Activated CD8-positive, alpha-beta memory T cell treated with anti-CD3 and anti-CD28 coated beads, Interleukin-2, amount 50 U/mL, for 1 hour (primary cell): Measurements from ENCODE around the gene DNAJC5G.
A peak's percentile ranks its signal among the peaks of the same experiment; 100 is the strongest.
"Not testable (repeated sequence)": the region's sequence is repeated elsewhere in the genome, so short reads cannot be mapped to it uniquely, and the experiment has no call there.

Experiments
- DNase-seq: peaks from one replicate; pipeline ENCODE4 v3.0.0-alpha.2; 2020; ENCODE audit errors: extremely low read depth

The DNAJC5G gene

GRCh38 chr2:27255187-27255586, 20.0 kb upstream of the DNAJC5G start:
- no peak for DNase-seq

GRCh38 chr2:27255660-27256059, 19.6 kb upstream of the DNAJC5G start:
- no peak for DNase-seq

DNA sequence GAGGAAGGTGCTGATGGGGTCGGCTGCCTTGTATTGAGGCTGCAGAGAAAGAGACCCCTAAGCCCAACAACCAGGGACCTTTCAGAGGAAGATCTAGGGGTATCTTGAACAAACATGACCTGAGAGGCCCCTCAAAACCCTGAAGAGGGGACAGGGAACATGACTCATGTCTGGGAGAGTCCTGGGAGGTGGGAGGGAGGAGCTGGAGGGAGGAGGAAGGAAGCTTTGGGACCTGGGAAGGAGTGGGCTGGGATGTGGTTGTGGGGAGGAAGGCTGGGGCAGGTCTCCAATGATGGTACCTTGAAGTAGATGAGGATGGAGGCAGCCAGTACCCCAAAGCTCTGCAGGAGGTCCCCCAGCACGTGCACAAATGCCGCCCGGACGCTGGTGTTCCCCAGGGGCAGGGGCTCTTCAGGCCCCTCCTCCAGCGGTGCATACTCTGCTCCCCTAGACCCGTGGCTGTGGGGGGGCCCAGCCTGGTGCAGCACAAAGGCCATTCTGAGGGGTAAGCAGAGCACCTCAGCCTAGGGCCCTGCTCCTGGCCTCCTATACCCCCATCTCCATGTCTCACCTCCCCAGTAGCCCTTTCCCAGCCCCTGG, 18.3 kb upstream of the DNAJC5G start:
- DNase-seq = no peak

DNA sequence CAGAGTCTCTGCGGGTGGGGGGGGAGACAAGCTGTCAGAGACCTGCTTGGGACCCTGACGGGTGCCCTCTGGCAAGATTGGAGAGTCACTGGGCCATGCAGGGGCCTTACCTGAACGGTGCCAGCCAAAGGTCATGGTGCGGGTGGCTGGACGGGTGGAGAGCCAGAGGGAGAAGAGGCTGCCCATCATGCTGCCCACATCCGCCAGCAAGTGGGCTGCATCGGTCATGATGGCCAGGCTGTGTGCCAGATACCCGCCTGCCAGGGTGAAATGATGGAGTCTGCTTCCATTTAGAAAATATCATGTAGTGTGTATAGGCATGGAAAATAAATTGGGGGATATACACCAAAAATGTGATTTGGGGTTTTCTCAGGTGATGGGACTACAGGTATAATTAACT, 17.2 kb upstream of the DNAJC5G start:
- DNase-seq = no peak

GRCh38 chr2:27261241-27261925, 13.8 kb upstream of the DNAJC5G start:
- no peak for DNase-seq

- no peak for DNase-seq
These were observed 13.3 kb upstream of the DNAJC5G start for GRCh38 chr2:27261926-27262298.

- DNase-seq = peak; percentile 40
These were observed 12.6 kb upstream of the DNAJC5G start, which contains the start of gene SLC30A3 for GRCh38 chr2:27262379-27263286. TSS of gene SLC30A3 (minus strand) at chr2:27263047. CDS start at chr2:27262906, 141 bp downstream.

DNA sequence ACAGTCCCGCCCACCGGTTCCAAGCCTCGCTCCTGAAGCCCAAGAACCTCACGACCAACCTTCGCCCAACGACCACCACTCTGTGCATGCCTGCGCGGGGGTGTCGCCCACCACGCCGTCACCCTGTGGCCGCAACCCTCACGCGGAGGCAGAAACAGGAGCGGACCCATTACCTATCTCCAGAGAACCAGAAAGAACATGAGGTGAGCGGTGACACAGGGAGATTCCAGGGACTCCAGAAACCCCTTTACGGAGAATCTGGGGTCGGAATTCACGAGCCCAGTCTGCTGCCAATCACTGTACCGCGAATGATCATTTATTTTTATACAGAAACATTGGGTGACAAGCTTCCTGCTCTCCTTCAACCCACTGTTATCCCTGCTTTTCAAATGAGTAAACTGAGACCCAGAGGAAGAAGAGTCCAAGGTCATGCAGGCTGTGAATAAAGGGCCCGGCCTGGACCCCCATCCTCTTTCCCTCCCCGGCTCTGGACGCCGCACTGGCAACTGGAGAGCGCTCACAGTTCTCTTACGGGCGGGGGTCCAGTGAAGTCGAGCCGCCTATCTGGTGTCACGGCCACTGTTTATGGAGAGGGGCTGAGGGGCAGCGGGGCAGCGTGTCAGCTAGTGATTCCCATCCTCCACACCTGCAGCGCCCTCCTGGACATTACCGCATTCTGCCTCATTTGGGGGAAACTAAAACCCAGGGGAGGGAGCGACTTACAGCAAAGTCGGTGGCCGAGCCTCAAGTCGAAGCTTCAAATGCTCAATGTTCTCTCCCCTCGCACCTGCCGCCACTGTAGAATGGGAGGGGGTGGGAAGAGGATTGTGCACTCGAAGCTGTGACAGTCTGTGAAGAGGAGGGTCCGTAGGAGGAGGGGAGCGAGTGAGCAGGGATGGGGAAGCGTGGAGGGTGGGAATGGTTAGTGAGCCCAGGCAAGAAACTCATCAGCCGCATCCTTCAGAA, 11.7 kb upstream of the DNAJC5G start:
- DNase-seq = no peak

DNA sequence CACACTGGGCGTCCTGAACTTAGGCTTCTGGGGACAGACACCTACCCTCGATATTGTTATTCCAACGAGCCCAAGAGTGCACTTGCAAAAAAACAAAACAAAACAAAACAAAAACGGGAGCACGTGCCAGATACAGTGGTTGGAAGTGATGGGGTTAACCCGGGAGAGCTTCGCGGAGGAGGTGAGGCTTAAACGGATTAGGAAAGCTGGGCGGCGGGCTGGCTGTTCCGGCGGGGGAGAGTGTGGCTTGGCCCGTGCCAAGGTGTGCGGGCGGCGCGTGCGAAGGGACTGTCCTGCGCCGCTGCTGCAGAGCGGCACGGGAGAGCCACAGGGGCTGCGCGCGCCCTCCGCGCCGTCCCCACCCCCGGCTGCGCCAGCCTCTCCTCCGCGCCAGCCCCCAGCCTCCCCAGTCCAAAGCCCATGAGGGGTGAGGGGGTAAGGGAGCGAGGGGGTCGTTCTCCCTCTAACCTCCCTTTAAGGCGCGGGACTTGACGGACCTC, 10.9 kb upstream of the DNAJC5G start:
- DNase-seq = no peak

DNA sequence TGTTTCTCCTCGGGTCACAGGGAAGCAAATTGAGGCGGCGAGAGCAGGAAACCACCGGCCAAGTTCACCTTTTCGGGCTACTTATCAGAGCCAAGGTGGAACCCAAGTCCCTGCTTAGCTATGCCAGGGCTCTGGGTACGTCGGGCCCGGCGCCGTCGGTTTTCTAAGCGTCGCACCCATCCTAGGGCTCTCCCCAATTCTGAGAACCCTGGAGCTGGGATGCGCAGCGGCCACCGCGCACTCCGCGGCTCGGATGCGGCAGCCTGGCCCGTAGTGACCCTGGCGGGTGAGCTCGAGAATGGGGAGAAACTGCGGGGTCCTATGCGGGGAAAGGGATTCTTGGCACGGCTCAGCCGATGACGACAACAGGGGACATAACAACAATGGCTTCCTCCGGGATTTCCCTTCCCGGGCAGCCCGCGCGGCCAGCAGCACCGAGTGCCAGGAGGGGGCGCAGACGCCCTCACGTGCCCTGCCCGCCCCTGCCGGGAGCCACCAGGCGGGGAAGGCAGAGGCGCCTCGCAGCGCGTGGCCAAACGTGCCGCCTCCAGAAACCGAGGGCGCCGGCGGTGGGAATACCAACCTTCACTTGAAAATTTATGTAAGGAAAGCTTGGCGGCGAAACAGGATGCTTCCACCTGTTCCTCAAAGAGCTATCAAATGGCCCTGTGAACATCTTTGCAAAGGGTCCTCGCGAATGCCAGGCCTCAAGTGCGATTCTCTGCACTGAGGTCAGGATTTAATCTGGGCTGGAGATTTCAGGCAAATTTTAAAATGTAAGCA, 10.3 kb upstream of the DNAJC5G start:
- DNase-seq = peak; percentile 21

GRCh38 chr2:27265536-27265870, 9.7 kb upstream of the DNAJC5G start:
- DNase-seq = no peak

DNA sequence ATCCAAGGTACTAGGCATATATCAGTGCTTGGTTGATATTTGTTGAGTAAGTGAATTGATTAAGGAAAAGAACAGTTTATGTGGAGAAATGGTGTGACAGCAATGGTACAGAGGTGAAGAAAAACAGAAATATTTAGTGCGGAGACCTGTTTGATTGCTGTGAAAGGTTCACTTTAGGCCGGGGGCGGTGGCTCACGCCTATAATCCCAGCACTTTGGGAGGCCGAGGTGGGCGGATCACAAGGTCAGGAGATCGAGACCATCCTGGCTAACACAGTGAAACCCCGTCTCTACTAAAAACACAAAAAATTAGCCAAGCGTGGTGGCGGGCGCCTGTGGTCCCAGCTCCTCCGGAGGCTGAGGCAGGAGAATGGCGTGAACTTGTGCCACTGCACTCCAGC, 6.9 kb upstream of the DNAJC5G start:
- not testable (repeated sequence) for DNase-seq

- DNase-seq = no peak
These were observed 5.1 kb upstream of the DNAJC5G start for GRCh38 chr2:27270131-27270530.

DNA sequence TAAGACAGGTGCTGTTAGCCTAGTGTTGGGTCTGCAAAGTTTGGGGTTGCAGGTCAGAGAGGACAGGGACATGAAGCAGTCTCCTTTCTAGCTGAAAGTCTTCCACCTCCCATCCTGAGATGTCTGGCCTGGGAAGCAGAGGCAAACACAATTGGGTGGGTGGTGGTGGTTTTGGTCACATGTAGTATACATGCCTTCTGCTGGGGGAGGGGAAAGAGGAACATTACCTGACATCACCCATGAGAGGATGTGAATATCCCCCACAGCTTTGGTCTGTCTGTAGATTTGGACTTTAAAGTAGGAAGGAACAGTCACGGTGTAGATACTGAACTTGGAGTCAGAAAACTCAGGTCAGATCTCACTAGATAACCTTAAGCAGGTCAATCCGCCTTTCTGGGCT, 4.6 kb upstream of the DNAJC5G start:
- no peak for DNase-seq

DNA sequence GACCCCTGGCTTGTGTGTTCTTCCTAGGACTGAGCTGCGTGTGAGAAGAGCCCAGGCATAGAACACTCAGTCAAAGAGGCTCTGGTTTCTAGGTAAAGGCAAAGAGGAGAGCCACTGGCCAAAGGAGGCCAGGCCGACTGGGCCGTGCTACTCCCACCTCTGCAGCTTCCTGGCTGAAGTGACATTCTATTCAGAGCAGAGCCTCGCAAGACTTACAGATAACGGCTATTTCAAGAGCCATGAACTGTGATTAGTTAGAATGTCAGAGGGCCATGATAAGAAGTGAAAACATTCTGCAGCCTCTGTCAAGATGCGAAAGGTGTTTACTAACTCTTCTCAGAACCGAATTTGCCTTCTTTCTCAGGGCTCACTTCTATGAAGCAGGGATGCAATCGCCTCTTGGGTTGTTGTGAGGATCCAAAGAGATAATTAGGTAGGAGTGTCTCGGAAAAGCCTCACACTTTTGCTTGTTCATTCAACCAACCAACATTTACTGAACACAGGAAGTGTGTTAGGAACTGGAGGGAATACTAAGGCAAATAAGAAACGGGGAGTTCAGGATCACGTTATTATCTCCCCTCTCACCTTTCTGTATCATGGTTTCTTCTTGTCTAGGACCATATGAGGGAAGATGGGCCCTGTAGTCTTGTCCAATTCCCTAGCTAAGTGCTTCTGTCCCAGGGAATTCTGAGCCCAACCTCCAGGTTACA, 3.4 kb upstream of the DNAJC5G start:
- DNase-seq = no peak

DNA sequence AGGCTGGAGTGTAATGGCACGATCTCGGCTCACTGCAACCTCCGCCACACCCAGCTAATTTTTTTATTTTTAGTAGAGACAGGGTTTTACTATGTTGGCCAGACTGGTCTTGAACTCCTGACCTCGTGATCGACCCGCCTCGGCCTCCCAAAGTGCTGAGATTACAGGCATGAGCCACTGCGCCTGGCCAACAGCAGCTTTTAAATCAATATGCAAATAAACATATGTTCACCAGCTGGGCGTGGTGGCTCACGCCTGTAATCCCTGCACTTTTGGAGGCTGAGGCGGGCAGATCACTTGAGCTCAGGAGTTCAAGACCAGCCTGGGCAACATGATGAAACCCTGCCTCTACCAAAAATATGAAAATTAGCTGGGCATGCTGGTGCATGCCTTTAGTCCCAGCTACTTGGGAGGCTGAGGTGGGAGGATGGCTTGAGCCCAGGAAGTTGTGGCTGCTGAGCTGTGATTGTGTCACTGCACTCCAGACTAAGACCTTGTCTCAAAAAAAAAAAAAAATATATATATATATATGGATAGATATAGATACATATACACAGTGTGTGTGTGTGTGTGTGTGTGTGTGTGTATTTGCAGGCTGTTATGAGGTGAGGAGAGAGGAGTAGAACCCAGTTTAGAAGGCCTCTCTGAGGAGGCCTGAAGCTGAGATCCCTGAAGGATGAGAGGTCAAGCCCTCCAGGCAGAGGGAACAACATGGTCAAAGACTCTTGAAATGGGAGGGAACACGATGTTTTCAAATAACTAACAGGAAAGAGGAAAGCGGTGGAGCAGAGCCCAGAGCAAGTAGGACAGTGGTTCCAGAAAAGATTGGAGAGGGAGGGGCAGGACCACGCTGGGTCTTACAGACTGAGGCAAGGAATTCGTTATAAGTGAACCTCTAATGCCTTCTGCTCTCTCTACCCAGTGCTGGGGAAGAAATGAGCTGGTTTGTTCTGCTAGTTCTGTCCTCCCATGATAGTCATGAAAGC, 2.4 kb upstream of the DNAJC5G start:
- not testable (repeated sequence) for DNase-seq

- no peak for DNase-seq
These were observed 2.8 kb downstream of the DNAJC5G start for GRCh38 chr2:27278010-27278409.

DNA sequence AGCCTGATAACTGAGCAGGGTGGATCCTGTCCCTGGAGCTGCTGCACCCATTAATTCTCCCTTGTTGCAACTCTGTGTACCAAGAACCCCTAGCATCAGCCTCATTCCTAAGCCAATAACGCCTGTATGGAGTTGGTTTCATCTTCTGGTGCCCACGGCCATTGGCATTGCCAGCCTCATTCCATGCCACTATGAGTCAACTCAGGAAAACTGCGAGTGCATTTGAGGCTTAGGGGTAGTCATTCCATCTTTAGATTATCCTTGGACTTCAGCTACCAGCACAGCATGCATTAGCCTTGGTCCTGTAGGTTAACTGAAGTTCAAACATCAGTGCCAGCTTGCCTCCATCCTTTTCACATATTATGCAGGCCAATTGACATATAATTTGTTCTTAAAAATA, 5.6 kb downstream of the DNAJC5G start:
- no peak for DNase-seq

DNA sequence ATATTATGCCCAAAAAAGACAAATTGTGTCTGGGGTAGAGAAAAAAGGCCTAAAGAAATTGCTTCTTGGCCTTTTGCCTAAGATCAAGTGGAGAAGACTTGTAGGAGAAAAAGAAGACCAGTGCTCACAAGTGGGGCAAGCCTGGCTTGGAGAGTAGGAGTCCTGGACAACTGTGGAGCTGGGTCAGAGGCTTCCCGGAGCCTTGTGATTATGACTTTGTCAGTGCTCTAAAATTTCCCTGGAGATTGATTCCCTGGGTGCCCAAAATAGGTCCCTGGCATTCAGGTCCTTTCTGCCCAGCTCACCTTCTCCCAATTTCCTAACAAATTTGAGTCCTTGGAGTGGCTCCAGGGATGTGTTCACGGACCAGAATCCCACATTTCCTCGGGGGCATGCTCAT, 6.2 kb downstream of the DNAJC5G start:
- DNase-seq = no peak
